ENCODE data around the gene GNA14. TPM values are rescaled to one million over a fixed set of nuclear protein-coding genes. Genes with fewer than 3 reads are reported as not detected.

The GNA14 gene
- total and polyA plus RNA-seq, 2 experiments from 2014 or later, result 3.9 to 10.5 TPM

DNA sequence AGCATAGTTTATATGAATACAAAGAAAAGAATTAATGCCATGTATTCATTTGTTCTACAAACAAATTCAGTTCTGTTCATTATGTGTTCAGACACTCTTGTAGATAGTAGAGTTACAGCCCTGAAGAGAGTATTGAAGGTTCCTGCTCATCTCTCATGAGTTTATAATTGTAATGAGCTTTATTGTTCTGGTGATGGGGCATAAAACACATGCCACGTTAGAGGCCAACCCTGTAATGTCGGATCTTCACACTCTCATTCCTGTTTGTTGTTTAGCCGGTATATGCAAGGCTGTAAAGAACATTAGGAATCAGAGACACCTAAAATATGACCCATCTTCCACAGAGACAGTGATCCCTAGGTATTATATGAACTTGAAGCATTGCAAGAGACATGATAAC is 256.3 kb downstream of the GNA14 start:
- DNase-seq (ENCODE audit: low spot score) (no peak), ATAC-seq (no peak)
- Histone ChIP-seq H3K4me3 (no peak overlapping the region), H3K4me2 (no peak overlapping the region), H3K79me2 (replicated peaks; ENCODE audit: insufficient read depth) (no peaks in the 10 kb centered on the region), H3F3A (replicated peaks; ENCODE audit: low read depth) (no peaks in the 10 kb centered on the region), H3K27me3 (ENCODE audit: insufficient read depth) (no peaks in the 10 kb centered on the region), H3K27ac (ENCODE audit: low read depth) (no peak overlapping the region), H4K20me1 (replicated peaks; ENCODE audit: insufficient read depth) (no peaks in the 10 kb centered on the region), H3K9me2 (ENCODE audit: insufficient read depth) (no peaks in the 10 kb centered on the region), H3K4me1 (ENCODE audit: insufficient read depth) (no peaks in the 10 kb centered on the region), H3K36me3 (ENCODE audit: insufficient read depth) (no peaks in the 10 kb centered on the region), H2AFZ (no peak overlapping the region)
- H3K27ac Mint-ChIP-seq, result no peak overlapping the region
- no peaks in the 10 kb centered on the region for H3K4me1 Mint-ChIP-seq
- H3K4me3 Mint-ChIP-seq, result no peak overlapping the region
- no peaks in the 10 kb centered on the region for H3K9me3 Mint-ChIP-seq
- no peak for TF ChIP-seq NANOG (IDR thresholded peaks at IDR 0.05; ENCODE audit: borderline replicate concordance)
- TF ChIP-seq CREB1 (CRISPR knock-in tag; IDR thresholded peaks at IDR 0.05; ENCODE audit: low read depth), result no peak
- H3K27me3 Mint-ChIP-seq (ENCODE audit: insufficient read depth, low read depth, poor library complexity), result no peaks in the 10 kb centered on the region
- H3K36me3 Mint-ChIP-seq (ENCODE audit: low read depth), result no peaks in the 10 kb centered on the region

DNA sequence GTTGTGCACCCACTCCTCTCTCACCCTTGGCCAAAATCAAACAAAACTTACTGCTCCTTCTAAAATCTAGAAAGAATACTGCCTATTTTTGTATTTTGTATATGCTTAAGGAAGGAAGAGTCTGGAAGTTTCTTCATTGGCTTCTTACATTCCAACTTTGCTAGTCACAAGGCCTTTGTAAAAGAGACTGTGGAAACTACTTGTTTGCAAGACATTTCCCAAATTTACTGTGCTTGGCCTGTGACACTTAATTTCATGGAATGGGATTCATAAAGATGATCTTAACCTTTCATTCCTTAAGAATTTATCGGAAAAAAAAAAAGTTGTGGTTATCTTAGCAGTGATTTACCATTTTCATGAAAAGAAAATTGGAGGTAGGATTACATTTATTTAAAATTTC is 261.9 kb downstream of the GNA14 start:
- no peak for ATAC-seq
- Histone ChIP-seq H3K4me2 (no peak overlapping the region), H3K27ac (ENCODE audit: low read depth) (no peak overlapping the region), H3K27me3 (ENCODE audit: insufficient read depth) (no peaks in the 10 kb centered on the region), H3K36me3 (ENCODE audit: insufficient read depth) (no peaks in the 10 kb centered on the region), H3F3A (replicated peaks; ENCODE audit: low read depth) (no peaks in the 10 kb centered on the region), H3K9me2 (ENCODE audit: insufficient read depth) (no peaks in the 10 kb centered on the region), H3K4me1 (ENCODE audit: insufficient read depth) (no peaks in the 10 kb centered on the region), H3K79me2 (replicated peaks; ENCODE audit: insufficient read depth) (no peaks in the 10 kb centered on the region), H3K4me3 (no peak overlapping the region), H4K20me1 (replicated peaks; ENCODE audit: insufficient read depth) (no peaks in the 10 kb centered on the region), H2AFZ (no peak overlapping the region)
- no peak for DNase-seq (ENCODE audit: low spot score)
- H3K4me1 Mint-ChIP-seq, result no peaks in the 10 kb centered on the region
- no peaks in the 10 kb centered on the region for H3K27me3 Mint-ChIP-seq (ENCODE audit: insufficient read depth, low read depth, poor library complexity)
- TF ChIP-seq JUNB (IDR thresholded peaks at IDR 0.05; ENCODE audit: unreplicated experiment), result no peak
- no peak for TF ChIP-seq NANOG (IDR thresholded peaks at IDR 0.05; ENCODE audit: borderline replicate concordance)
- TF ChIP-seq CREB1 (CRISPR knock-in tag; IDR thresholded peaks at IDR 0.05; ENCODE audit: low read depth), result no peak
- no peak for TF ChIP-seq ZNF462 (CRISPR knock-in tag; IDR thresholded peaks at IDR 0.05)
- TF ChIP-seq EZH2 (IDR thresholded peaks at IDR 0.05; ENCODE audit: low read depth, unreplicated experiment), result no peak
- no peak overlapping the region for H3K27ac Mint-ChIP-seq
- no peaks in the 10 kb centered on the region for H3K9me3 Mint-ChIP-seq
- H3K36me3 Mint-ChIP-seq (ENCODE audit: low read depth), result no peaks in the 10 kb centered on the region
- no peak overlapping the region for H3K4me3 Mint-ChIP-seq

Data from GM23338 (cell line).